SK-N-SH (cell line): ENCODE measurements around the gene YTHDF1. TPM values are rescaled to one million over a fixed set of nuclear protein-coding genes. Genes with fewer than 3 reads are reported as not detected.

ENCODE experiments used
- CTCF ChIA-PET: fragments of 300-600, 350-600 bp; formaldehyde crosslinking; extraction: SDS; loops from one replicate; lab custom pipeline; 2021; lab: Yijun Ruan, JAX
- POLR2A ChIA-PET: fragments of 350-600 bp; sonication (Branson Sonifier 250); formaldehyde crosslinking; extraction: SDS; loops from one replicate; lab custom pipeline; 2020; ENCODE audit warnings: antibody characterized with exemption, inconsistent platforms; lab: Yijun Ruan, JAX
- DNase-seq: peaks from one replicate; pipeline ENCODE4 v3.0.0; 2012
- H2AFZ ChIP-seq: fragments of 200-600 bp; sonication (generic); 2 replicates; pipeline ENCODE4 v1.8.1; 2016; ENCODE audit warnings: antibody characterized with exemption, mild to moderate bottlenecking, low read depth
- H3F3A ChIP-seq: fragments of 200-600 bp; sonication (generic); replicated peaks from 2 replicates; pipeline ENCODE3; 2016; ENCODE audit warnings: antibody characterized with exemption, mild to moderate bottlenecking; ENCODE audit not compliant: insufficient read depth
- H3K27ac ChIP-seq, 2 experiments: fragments of 200-500 bp in 1 of 2; fragments of 200-600 bp in 1 of 2; sonication (Bioruptor generic) in 1 of 2; sonication (generic), shearing (Covaris generic) in 1 of 2; 2 replicates each; pipeline versions ENCODE4 v1.5.1 to v1.6.1; 2014 to 2016; ENCODE audit warnings: low read depth in 2 of 2, inconsistent platforms in 1 of 2, low read length in 1 of 2, mild to moderate bottlenecking in 1 of 2, mixed read lengths in 1 of 2
- H3K27me3 ChIP-seq: fragments of 200-600 bp; sonication (generic), shearing (Covaris generic); 2 replicates; pipeline ENCODE4 v1.6.1; 2016; ENCODE audit warnings: mixed run types; ENCODE audit not compliant: insufficient read depth
- H3K36me3 ChIP-seq, 2 experiments: fragments of 200-500 bp in 1 of 2; fragments of 200-600 bp in 1 of 2; sonication (Bioruptor generic) in 1 of 2; sonication (generic) in 1 of 2; replicated peaks in 1 of 2; 2 replicates each; pipeline versions ENCODE3 to v1.5.1; 2014 to 2016; ENCODE audit warnings: low read length in 1 of 2, mild to moderate bottlenecking in 1 of 2; ENCODE audit not compliant: insufficient read depth in 2 of 2, control insufficient read depth in 1 of 2
- H3K4me1 ChIP-seq, 2 experiments: fragments of 200-500 bp in 1 of 2; fragments of 200-600 bp in 1 of 2; sonication (Bioruptor generic) in 1 of 2; sonication (generic), shearing (Covaris generic) in 1 of 2; 2 replicates each; pipeline versions ENCODE4 v1.5.1 to v1.6.1; 2014 to 2016; ENCODE audit warnings: low read depth in 1 of 2, low read length in 1 of 2, mixed run types in 1 of 2; ENCODE audit not compliant: insufficient read depth in 2 of 2, control insufficient read depth in 1 of 2
- H3K4me2 ChIP-seq: fragments of 200-600 bp; sonication (generic), shearing (Covaris generic); 2 replicates; pipeline ENCODE4 v1.6.1; 2017; ENCODE audit warnings: mixed run types
- H3K4me3 ChIP-seq, 2 experiments: fragments of 200-500 bp in 1 of 2; fragments of 200-600 bp in 1 of 2; sonication (Bioruptor generic) in 1 of 2; sonication (generic), shearing (Covaris generic) in 1 of 2; 2 replicates each; pipeline versions ENCODE4 v1.5.1 to v1.8.1; 2014 to 2016; ENCODE audit warnings: low read depth in 2 of 2, inconsistent platforms in 1 of 2, low read length in 1 of 2, mild to moderate bottlenecking in 1 of 2, mixed read lengths in 1 of 2, moderate library complexity in 1 of 2
- H3K79me2 ChIP-seq: fragments of 200-600 bp; sonication (generic); 2 replicates; pipeline ENCODE4 v1.8.1; 2017; ENCODE audit warnings: mild to moderate bottlenecking; ENCODE audit not compliant: insufficient read depth
- H3K9ac ChIP-seq: fragments of 200-600 bp; sonication (generic); 2 replicates; pipeline ENCODE4 v1.6.1; 2017; ENCODE audit warnings: mixed run types
- H3K9me2 ChIP-seq: fragments of 200-600 bp; sonication (generic); 2 replicates; pipeline ENCODE4 v1.6.1; 2017; ENCODE audit warnings: mixed run types
- H3K9me3 ChIP-seq: fragments of 200-600 bp; sonication (generic); 2 replicates; pipeline ENCODE4 v1.6.1; 2017; ENCODE audit warnings: mixed run types, mild to moderate bottlenecking, moderate library complexity
- H4K20me1 ChIP-seq: fragments of 200-600 bp; sonication (generic); 2 replicates; pipeline ENCODE4 v1.6.1; 2017; ENCODE audit warnings: mild to moderate bottlenecking, mixed run types; ENCODE audit not compliant: insufficient read depth
- CHD2 ChIP-seq: fragments of 150-350 bp; IDR thresholded peaks from 2 replicates; pipeline ENCODE4 v1.6.1; 2018; ENCODE audit warnings: low read length; ENCODE audit not compliant: partially characterized antibody
- EP300 ChIP-seq, 2 experiments: IDR thresholded peaks; 2 replicates each; pipeline versions ENCODE4 v1.4.0 to v1.6.1; 2012; ENCODE audit warnings: borderline replicate concordance in 1 of 2, low read depth in 1 of 2, low read length in 1 of 2
- EZH2phosphoT487 ChIP-seq: fragments of 200-600 bp; sonication (generic); IDR thresholded peaks from 2 replicates; pipeline ENCODE4 v1.6.1; 2017; ENCODE audit warnings: low read depth, mixed run types, mild to moderate bottlenecking, antibody characterized with exemption, moderate library complexity, borderline replicate concordance
- FOXJ3 ChIP-seq: sonication (generic); formaldehyde crosslinking; IDR thresholded peaks from 2 replicates; pipeline ENCODE4 v1.5.1; 2020; ENCODE audit warnings: mild to moderate bottlenecking, missing genetic modification reagents
- GABPA ChIP-seq: IDR thresholded peaks from 2 replicates; pipeline ENCODE4 v1.4.0; 2012; ENCODE audit warnings: low read depth, mild to moderate bottlenecking
- GATA2 ChIP-seq: sonication (generic); formaldehyde crosslinking; IDR thresholded peaks from 2 replicates; pipeline ENCODE4 v1.5.0; 2020; ENCODE audit warnings: mild to moderate bottlenecking, missing genetic modification reagents
- MXI1 ChIP-seq: IDR thresholded peaks from 2 replicates; pipeline ENCODE4 v1.6.1; 2012; ENCODE audit warnings: mild to moderate bottlenecking, low read depth, low read length, improper control_type of control experiment
- NFIC ChIP-seq: IDR thresholded peaks from 2 replicates; pipeline ENCODE4 v1.4.0; 2012; ENCODE audit warnings: borderline replicate concordance
- NRF1 ChIP-seq: IDR thresholded peaks from 2 replicates; pipeline ENCODE4 v1.6.1; 2012; ENCODE audit warnings: low read depth, mild to moderate bottlenecking, low read length
- POLR2AphosphoS5 ChIP-seq: IDR thresholded peaks from 2 replicates; pipeline ENCODE4 v1.6.1; 2012; ENCODE audit warnings: low read depth, low read length
- RCOR1 ChIP-seq: fragments of 150-350 bp; IDR thresholded peaks from 2 replicates; pipeline ENCODE4 v1.6.1; 2017; ENCODE audit warnings: antibody characterized with exemption, low read length
- RFX5 ChIP-seq: IDR thresholded peaks from 2 replicates; pipeline ENCODE4 v1.6.1; 2012; ENCODE audit warnings: mild to moderate bottlenecking, improper control_type of control experiment, low read length
- TAF1 ChIP-seq: IDR thresholded peaks from 2 replicates; pipeline ENCODE4 v1.6.1; 2012; ENCODE audit warnings: low read depth, mild to moderate bottlenecking, low read length, moderate library complexity, borderline replicate concordance
- YY1 ChIP-seq: IDR thresholded peaks from 2 replicates; pipeline ENCODE4 v1.4.0; 2012; ENCODE audit warnings: low read depth, mild to moderate bottlenecking
- WGBS: methylation state at CpG from one replicate; pipeline ENCODE4 v1.1.6; 2017; ENCODE audit warnings: low lambda C conversion rate; 5-methylcytosine and 5-hydroxymethylcytosine counted together
- polyA plus RNA-seq, 3 experiments: library from polyadenylated mRNA; depleted of rRNA; stranded (reverse); fragments of >200 nt; gene quantifications; 2 replicates each; pipeline ENCODE4 v1.2.3, GENCODE V29; 2012
- TF ChIP-seq, protein P1 (sequence below): IDR thresholded peaks from 2 replicates; pipeline ENCODE4; 2012
- TF ChIP-seq, protein P2 (sequence below): IDR thresholded peaks from 2 replicates; pipeline ENCODE4 v1.4.0; 2012; ENCODE audit warnings: low read depth, borderline replicate concordance
- TF ChIP-seq, protein P3 (sequence below): fragments of 150-350 bp; IDR thresholded peaks from 2 replicates; pipeline ENCODE4 v1.6.1; 2016; ENCODE audit warnings: mild to moderate bottlenecking, low read depth, low read length
- TF ChIP-seq, protein P4 (sequence below): fragments of 200-600 bp; sonication (generic); IDR thresholded peaks from 2 replicates; pipeline ENCODE4 v1.6.1; 2017; ENCODE audit warnings: antibody characterized with exemption, mild to moderate bottlenecking, moderate library complexity
- TF ChIP-seq, protein P5 (sequence below): IDR thresholded peaks from 2 replicates; pipeline ENCODE4 v1.4.0; 2012; ENCODE audit warnings: low read depth
- TF ChIP-seq, protein P6 (sequence below): fragments of 150-350 bp; IDR thresholded peaks from 2 replicates; pipeline ENCODE4 v1.6.1; 2017; ENCODE audit warnings: antibody characterized with exemption, low read length, low read depth, borderline replicate concordance
- TF ChIP-seq, protein P7 (sequence below): IDR thresholded peaks from 2 replicates; pipeline ENCODE4 v1.4.0; 2012; ENCODE audit warnings: low read depth, borderline replicate concordance

The YTHDF1 gene
- polyA plus RNA-seq (2012; rRNA removed): 15.5 and 17.0 TPM in 2 replicates
- 15.9 and 17.6 TPM in 2 replicates for polyA plus RNA-seq (2012; cell fraction: cytosol; rRNA removed)
- 25.6 and 28.5 TPM in 2 replicates for polyA plus RNA-seq (2012; cell fraction: nucleus; rRNA removed)

DNA sequence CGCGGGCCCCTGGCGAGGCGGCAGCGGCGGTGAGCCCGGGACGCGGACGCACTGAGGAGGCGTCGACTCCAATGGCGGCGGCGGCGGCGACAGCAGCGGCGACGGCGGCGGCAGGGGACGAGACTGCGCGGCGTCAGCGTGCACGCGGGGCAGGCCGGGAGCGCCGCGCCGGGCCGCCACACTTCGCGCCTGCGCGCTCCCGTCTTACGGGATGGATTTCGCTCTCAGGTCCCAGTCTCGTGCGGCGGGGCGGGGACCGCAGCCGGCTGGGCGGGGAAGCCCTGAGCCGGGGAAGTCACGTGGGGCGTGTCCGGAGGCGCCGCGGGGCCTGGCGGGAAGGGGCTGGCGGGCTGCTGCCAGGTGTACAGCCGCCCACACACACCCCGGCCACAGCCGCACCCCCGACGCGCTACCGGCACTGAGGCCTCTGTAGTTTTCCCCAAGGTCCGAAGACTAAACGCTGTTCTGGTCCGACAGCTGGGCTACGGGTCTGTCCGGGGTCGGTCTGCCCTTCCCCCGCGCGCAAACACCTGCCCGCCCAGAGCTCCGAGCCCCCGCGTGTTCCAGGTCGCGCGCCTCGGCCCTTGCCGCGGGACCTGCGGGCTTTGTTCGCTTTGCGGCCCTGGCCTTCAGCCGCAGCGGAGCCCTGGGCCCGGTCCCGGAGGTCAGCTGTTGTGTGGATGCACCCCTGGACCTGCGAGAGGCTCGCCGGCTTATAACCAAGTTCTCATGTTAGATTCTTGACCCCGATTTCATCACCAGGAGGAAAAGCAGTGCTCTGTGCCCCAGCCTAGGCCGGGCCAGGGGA lies at the start of gene YTHDF1:
YTHDF1 (minus strand) TSS at position 91 of the 808 bp plus-strand sequence. CDS start 239 bp downstream, outside the sequence.
- POLR2A ChIA-PET: no interaction called here
- Histone ChIP-seq H3K27me3 (no peaks in the 10 kb centered on the region), H4K20me1 (peaks cover 38% of the 10 kb centered on the region), H3K4me2 (peak within 1 kb of the TSS; percentile 100), H3K9me2 (no peaks in the 10 kb centered on the region), H2AFZ (peak within 1 kb of the TSS; percentile 94), H3K4me1 (peaks cover 10 to 21% of the 10 kb centered on the region in 2 experiments; a peak in 3 of 4 replicates), H3K36me3 (peaks cover 28% of the 10 kb centered on the region in 2 experiments)
- DNase-seq: peak; percentile 100
- CTCF ChIA-PET: interaction anchor here (1.1 to 6.8 kb wide), 8 partner anchors 8 to 165 kb away, joined by 3 to 52 read pairs (median 6); no protein-coding TSS in a partner anchor
- TF ChIP-seq, protein P1, sequence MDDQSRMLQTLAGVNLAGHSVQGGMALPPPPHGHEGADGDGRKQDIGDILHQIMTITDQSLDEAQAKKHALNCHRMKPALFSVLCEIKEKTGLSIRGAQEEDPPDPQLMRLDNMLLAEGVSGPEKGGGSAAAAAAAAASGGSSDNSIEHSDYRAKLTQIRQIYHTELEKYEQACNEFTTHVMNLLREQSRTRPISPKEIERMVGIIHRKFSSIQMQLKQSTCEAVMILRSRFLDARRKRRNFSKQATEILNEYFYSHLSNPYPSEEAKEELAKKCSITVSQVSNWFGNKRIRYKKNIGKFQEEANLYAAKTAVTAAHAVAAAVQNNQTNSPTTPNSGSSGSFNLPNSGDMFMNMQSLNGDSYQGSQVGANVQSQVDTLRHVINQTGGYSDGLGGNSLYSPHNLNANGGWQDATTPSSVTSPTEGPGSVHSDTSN: no peak
- TF ChIP-seq, protein P2, sequence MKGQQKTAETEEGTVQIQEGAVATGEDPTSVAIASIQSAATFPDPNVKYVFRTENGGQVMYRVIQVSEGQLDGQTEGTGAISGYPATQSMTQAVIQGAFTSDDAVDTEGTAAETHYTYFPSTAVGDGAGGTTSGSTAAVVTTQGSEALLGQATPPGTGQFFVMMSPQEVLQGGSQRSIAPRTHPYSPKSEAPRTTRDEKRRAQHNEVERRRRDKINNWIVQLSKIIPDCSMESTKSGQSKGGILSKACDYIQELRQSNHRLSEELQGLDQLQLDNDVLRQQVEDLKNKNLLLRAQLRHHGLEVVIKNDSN: peak; percentile 96
- TF ChIP-seq NRF1: peak; percentile 68
- no peak for TF ChIP-seq RFX5
- TF ChIP-seq POLR2AphosphoS5: peak; percentile 47
- TF ChIP-seq, protein P3, sequence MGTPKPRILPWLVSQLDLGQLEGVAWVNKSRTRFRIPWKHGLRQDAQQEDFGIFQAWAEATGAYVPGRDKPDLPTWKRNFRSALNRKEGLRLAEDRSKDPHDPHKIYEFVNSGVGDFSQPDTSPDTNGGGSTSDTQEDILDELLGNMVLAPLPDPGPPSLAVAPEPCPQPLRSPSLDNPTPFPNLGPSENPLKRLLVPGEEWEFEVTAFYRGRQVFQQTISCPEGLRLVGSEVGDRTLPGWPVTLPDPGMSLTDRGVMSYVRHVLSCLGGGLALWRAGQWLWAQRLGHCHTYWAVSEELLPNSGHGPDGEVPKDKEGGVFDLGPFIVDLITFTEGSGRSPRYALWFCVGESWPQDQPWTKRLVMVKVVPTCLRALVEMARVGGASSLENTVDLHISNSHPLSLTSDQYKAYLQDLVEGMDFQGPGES: no peak
- peak; percentile 70; the same call in 1 of the 2 replicates for TF ChIP-seq YY1
- peak; percentile 100 for TF ChIP-seq MXI1
- TF ChIP-seq, protein P4, sequence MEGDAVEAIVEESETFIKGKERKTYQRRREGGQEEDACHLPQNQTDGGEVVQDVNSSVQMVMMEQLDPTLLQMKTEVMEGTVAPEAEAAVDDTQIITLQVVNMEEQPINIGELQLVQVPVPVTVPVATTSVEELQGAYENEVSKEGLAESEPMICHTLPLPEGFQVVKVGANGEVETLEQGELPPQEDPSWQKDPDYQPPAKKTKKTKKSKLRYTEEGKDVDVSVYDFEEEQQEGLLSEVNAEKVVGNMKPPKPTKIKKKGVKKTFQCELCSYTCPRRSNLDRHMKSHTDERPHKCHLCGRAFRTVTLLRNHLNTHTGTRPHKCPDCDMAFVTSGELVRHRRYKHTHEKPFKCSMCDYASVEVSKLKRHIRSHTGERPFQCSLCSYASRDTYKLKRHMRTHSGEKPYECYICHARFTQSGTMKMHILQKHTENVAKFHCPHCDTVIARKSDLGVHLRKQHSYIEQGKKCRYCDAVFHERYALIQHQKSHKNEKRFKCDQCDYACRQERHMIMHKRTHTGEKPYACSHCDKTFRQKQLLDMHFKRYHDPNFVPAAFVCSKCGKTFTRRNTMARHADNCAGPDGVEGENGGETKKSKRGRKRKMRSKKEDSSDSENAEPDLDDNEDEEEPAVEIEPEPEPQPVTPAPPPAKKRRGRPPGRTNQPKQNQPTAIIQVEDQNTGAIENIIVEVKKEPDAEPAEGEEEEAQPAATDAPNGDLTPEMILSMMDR: no peak
- TF ChIP-seq NFIC: no peak
- TF ChIP-seq EZH2phosphoT487: no peak
- TF ChIP-seq, protein P5, sequence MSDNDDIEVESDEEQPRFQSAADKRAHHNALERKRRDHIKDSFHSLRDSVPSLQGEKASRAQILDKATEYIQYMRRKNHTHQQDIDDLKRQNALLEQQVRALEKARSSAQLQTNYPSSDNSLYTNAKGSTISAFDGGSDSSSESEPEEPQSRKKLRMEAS: peak; percentile 65; the same call in 1 of the 2 replicates
- TF ChIP-seq GATA2 (CRISPR knock-in tag): no peak
- 0 out of 4 replicates have a peak, but pooled peaks of 1 of the 2 experiments have one; percentile 18 for TF ChIP-seq EP300 (IDR thresholded peaks at IDR 0.05; ENCODE audit: borderline replicate concordance in 1 of 2, low read depth in 1 of 2, low read length in 1 of 2)
- no peak for TF ChIP-seq RCOR1
- TF ChIP-seq, protein P6, sequence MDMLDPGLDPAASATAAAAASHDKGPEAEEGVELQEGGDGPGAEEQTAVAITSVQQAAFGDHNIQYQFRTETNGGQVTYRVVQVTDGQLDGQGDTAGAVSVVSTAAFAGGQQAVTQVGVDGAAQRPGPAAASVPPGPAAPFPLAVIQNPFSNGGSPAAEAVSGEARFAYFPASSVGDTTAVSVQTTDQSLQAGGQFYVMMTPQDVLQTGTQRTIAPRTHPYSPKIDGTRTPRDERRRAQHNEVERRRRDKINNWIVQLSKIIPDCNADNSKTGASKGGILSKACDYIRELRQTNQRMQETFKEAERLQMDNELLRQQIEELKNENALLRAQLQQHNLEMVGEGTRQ: peak; percentile 70; the same call in 1 of the 2 replicates
- no peak for TF ChIP-seq GABPA
- peak; percentile 53 for TF ChIP-seq CHD2
- no peak for TF ChIP-seq TAF1
- no peak for TF ChIP-seq FOXJ3 (CRISPR knock-in tag)
- TF ChIP-seq, protein P7, sequence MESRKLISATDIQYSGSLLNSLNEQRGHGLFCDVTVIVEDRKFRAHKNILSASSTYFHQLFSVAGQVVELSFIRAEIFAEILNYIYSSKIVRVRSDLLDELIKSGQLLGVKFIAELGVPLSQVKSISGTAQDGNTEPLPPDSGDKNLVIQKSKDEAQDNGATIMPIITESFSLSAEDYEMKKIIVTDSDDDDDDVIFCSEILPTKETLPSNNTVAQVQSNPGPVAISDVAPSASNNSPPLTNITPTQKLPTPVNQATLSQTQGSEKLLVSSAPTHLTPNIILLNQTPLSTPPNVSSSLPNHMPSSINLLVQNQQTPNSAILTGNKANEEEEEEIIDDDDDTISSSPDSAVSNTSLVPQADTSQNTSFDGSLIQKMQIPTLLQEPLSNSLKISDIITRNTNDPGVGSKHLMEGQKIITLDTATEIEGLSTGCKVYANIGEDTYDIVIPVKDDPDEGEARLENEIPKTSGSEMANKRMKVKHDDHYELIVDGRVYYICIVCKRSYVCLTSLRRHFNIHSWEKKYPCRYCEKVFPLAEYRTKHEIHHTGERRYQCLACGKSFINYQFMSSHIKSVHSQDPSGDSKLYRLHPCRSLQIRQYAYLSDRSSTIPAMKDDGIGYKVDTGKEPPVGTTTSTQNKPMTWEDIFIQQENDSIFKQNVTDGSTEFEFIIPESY: 0 out of 2 replicates have a peak, but pooled peaks have one; percentile 43
- TF ChIP-seq, all 33 proteins: peak for 10
- peak within 1 kb of the TSS; percentile 58 to 82 for H3K4me3 ChIP-seq
- H3F3A ChIP-seq: no peaks in the 10 kb centered on the region
- H3K79me2 ChIP-seq: peaks cover 45% of the 10 kb centered on the region
- 6% methylated on average over 22 of the region's 96 CpGs for WGBS
- peak within 1 kb of the TSS; percentile 42 to 87; a peak in 3 of 4 replicates for H3K27ac ChIP-seq
- H3K9me3 ChIP-seq: no peaks in the 10 kb centered on the region
- peak within 1 kb of the TSS; percentile 87 for H3K9ac ChIP-seq
